ENCODE data around the gene LCN2. TPM values are rescaled to one million over a fixed set of nuclear protein-coding genes. Genes with fewer than 3 reads are reported as not detected.

Gene LCN2
- total RNA-seq, 1 experiment from 2014 or later, result 4,208 TPM

DNA sequence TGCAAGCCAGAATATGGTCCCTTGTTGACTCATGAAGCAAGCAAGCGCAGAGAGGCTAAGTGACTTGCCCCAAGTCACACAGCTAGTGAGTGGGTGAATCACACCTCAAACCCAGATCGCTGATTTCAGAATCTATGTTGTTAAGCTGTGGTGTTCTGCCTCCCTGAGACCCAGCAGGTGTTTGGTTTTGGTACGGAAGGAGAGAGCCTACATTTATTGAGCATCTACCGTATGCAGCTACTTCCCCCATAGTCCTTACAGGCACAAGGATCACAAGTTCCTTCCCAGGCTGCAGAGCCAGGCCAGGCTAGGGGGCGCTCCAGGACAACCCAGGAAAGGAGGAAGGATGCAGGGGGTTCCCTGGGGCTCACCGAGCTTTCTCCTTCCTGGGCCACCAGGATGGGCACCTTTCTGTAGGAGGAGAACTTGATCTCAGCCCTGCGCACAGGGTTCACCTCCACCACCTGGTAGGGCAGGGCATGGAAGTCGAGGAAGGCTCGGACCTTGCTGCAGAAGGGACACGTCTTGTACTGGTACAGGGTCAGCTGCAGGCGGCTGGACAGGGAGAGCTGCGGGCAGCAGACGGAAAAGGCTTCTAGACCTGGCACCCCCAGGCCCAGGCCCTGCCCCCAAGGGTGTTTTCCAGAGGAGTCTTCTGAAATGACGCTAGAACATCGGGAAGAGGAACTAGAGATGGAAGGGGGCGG, 24.2 kb upstream of the LCN2 start:
- Mint-ChIP-seq H3K4me3 (ENCODE audit: low read depth, unreplicated experiment) (peak overlapping the region; percentile 94), H3K4me1 (ENCODE audit: low read depth, unreplicated experiment) (peaks cover 22% of the 10 kb centered on the region), H3K9me3 (ENCODE audit: low read depth, unreplicated experiment) (peaks cover 3% of the 10 kb centered on the region), H3K27ac (ENCODE audit: unreplicated experiment) (peak overlapping the region; percentile 72), H3K36me3 (ENCODE audit: insufficient read depth, unreplicated experiment) (peaks cover 89% of the 10 kb centered on the region), H3K27me3 (ENCODE audit: unreplicated experiment) (no peaks in the 10 kb centered on the region)
- DNase-seq, result peak; percentile 86
- peak; percentile 55 for TF ChIP-seq CTCF (IDR thresholded peaks at IDR 0.05; ENCODE audit: unreplicated experiment)
- CTCF ChIA-PET, result interaction anchor here (0.7 to 1.4 kb wide), 7 partner anchors 12 to 65 kb away, joined by 3 to 6 read pairs (median 4); partner anchors contain the start of genes BBLN and LCN2
- no TSS peak for BruUV-seq (replicated peaks)
- intact Hi-C loops (cut with micrococcal nuclease; ENCODE audit: unreplicated experiment), result no loop called here

DNA sequence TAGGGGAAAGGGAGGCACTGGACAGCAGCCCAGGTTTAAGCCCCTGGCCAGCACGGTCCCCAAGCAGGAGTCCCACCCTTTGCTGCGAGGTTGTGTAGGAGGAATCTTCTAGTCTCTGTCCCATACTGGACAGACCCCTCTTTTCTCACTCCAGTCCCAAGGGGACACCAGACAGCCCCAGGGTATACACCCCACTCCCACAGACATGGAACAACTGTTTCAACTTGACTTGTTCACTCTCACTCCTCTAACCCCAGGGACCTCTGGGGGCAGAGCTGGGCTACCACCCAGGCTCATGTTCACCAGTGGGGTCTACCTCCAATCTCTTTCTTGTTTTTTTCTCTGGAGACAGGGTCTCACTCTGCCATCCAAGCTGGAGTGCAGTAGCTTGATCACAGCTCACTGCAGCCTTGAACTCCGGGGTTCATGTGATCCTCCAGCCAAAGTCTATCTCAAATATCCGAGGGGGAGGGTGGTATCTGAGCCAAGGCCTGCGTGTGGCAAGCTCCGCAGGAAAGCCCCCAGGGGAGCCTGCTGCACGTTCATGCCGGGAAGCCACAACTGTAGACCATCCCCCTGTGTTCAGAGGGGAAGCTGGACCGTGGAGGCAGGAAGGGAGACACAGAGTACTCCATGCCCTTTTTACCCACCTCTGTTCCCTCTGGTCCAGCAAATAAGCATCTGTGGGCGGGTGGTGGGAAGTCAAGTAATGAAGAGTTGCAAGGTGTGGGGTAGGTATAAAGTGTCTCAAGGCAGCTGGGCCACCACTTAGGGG, 23.5 kb upstream of the LCN2 start:
- DNase-seq, result no peak
- Mint-ChIP-seq H3K27me3 (ENCODE audit: unreplicated experiment) (no peaks in the 10 kb centered on the region), H3K27ac (ENCODE audit: unreplicated experiment) (peak overlapping the region; percentile 72), H3K4me1 (ENCODE audit: low read depth, unreplicated experiment) (peaks cover 22% of the 10 kb centered on the region), H3K4me3 (ENCODE audit: low read depth, unreplicated experiment) (peak overlapping the region; percentile 94), H3K9me3 (ENCODE audit: low read depth, unreplicated experiment) (peaks cover 3% of the 10 kb centered on the region), H3K36me3 (ENCODE audit: insufficient read depth, unreplicated experiment) (peaks cover 82% of the 10 kb centered on the region)
- CTCF ChIA-PET, result interaction anchor here (0.6 to 1.4 kb wide), 5 partner anchors 12 to 66 kb away, joined by 3 to 4 read pairs (median 3); no protein-coding TSS in a partner anchor
- intact Hi-C loops (cut with micrococcal nuclease; ENCODE audit: unreplicated experiment), result no loop called here
- BruUV-seq (replicated peaks), result no TSS peak
- TF ChIP-seq CTCF (IDR thresholded peaks at IDR 0.05; ENCODE audit: unreplicated experiment), result no peak

DNA sequence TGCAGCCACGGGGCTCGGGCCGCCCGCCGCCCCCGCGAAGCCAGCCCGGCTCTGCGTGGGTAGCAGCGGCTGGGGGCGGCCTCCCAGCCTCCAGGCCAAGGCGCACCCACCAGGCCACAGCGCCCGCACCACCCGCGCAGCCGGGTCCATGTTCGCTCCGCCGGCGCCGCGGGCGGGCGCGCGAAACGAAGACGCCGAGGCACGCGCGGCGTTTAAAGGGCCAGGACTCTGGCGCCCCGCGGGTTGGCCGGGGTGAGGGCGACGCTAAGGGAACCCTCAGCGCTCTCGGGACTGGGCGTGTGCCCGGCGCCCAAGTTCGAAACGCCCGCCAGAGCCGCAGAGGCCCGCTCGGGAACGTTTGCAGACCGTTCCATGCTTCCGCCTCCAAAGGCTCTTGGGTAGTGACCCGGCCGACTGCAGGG, 21.7 kb upstream of the LCN2 start, which contains the start of gene PTGES2:
PTGES2 (minus strand) TSS at position 162 of the 422 bp plus-strand sequence; CDS start at position 150, 12 bp downstream.
- CTCF ChIA-PET, result interaction anchor here (0.9 kb wide), 1 partner anchor 10 kb away, joined by 3 read pairs; no protein-coding TSS in a partner anchor
- no TSS peak for BruUV-seq (replicated peaks)
- peak; percentile 74 for DNase-seq
- H3K9me3 Mint-ChIP-seq (ENCODE audit: low read depth, unreplicated experiment), result peaks cover 3% of the 10 kb centered on the region
- H3K27ac Mint-ChIP-seq (ENCODE audit: unreplicated experiment), result peak within 1 kb of the TSS; percentile 98
- peak within 1 kb of the TSS; percentile 94 for H3K4me3 Mint-ChIP-seq (ENCODE audit: low read depth, unreplicated experiment)
- no peak for TF ChIP-seq CTCF (IDR thresholded peaks at IDR 0.05; ENCODE audit: unreplicated experiment)
- H3K27me3 Mint-ChIP-seq (ENCODE audit: unreplicated experiment), result no peaks in the 10 kb centered on the region
- H3K36me3 Mint-ChIP-seq (ENCODE audit: insufficient read depth, unreplicated experiment), result peaks cover 69% of the 10 kb centered on the region
- intact Hi-C loops (cut with micrococcal nuclease; ENCODE audit: unreplicated experiment), result no loop called here
- peaks cover 22% of the 10 kb centered on the region for H3K4me1 Mint-ChIP-seq (ENCODE audit: low read depth, unreplicated experiment)

- no TSS peak for BruUV-seq (replicated peaks)
- CTCF ChIA-PET, result interaction anchor here (0.9 to 1.6 kb wide), 4 partner anchors 9 to 61 kb away, joined by 3 to 6 read pairs (median 4); partner anchors contain the start of genes BBLN, LCN2, NAIF1 and SLC25A25
- no peaks in the 10 kb centered on the region for H3K27me3 Mint-ChIP-seq (ENCODE audit: unreplicated experiment)
Observed at GRCh38 chr9:128127990-128128835, 21.0 kb upstream of the LCN2 start.

More at GRCh38 chr9:128127990-128128835, 21.0 kb upstream of the LCN2 start:
- Mint-ChIP-seq H3K36me3 (ENCODE audit: insufficient read depth, unreplicated experiment) (peaks cover 69% of the 10 kb centered on the region), H3K9me3 (ENCODE audit: low read depth, unreplicated experiment) (peaks cover 6% of the 10 kb centered on the region), H3K4me1 (ENCODE audit: low read depth, unreplicated experiment) (peaks cover 22% of the 10 kb centered on the region), H3K27ac (ENCODE audit: unreplicated experiment) (peak overlapping the region; percentile 98), H3K4me3 (ENCODE audit: low read depth, unreplicated experiment) (peak overlapping the region; percentile 94)
- peak; percentile 80 for DNase-seq
- intact Hi-C loops (cut with micrococcal nuclease; ENCODE audit: unreplicated experiment), result no loop called here
- no peak for TF ChIP-seq CTCF (IDR thresholded peaks at IDR 0.05; ENCODE audit: unreplicated experiment)

All from Calu3 (cell line).